Measurements from ENCODE around the gene ATP4B. TPM values are rescaled to one million over a fixed set of nuclear protein-coding genes. Genes with fewer than 3 reads are reported as not detected.
"Not testable (repeated sequence)": the region's sequence is repeated elsewhere in the genome, so short reads cannot be mapped to it uniquely, and the experiment has no call there.

The ATP4B gene
- total RNA-seq, 1 donor from 2014 or later = not detected

DNA sequence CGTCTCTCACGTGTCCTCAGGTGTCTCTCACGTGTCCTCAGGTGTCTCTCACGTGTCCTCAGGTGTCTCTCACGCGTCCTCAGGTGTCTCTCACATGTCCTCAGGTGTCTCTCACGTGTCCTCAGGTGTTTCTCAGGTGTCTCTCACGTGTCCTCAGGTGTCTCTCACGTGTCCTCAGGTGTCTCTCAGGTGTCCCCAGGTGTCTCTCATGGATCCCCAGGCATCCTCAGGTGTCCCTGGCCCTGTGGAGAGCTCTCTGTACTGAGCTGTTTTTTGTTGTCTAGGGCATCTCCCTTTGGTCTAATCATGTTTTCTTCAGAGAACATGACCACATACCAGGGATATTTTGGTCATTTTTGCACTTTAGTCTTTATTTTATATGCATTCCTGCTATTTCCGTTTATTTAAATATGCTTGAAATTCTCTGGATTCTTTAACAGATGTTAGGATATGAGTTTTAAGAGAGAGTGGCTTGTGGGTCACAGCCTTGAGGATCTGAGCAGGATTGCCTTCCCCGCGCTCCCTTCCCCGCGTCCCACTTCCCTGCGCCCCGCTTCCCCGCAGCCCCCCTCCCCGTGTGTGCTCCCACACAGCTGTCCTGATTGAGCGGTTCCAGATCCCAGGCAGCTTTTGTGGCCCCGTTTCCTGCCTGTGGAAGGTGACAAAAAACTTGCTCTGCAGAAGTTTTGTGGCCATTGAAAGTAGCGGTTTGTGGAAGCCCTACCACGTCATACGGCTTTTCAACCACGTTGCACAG, 31.9 kb downstream of the ATP4B start:
- intact Hi-C loops (cut with micrococcal nuclease) = no loop called here

DNA sequence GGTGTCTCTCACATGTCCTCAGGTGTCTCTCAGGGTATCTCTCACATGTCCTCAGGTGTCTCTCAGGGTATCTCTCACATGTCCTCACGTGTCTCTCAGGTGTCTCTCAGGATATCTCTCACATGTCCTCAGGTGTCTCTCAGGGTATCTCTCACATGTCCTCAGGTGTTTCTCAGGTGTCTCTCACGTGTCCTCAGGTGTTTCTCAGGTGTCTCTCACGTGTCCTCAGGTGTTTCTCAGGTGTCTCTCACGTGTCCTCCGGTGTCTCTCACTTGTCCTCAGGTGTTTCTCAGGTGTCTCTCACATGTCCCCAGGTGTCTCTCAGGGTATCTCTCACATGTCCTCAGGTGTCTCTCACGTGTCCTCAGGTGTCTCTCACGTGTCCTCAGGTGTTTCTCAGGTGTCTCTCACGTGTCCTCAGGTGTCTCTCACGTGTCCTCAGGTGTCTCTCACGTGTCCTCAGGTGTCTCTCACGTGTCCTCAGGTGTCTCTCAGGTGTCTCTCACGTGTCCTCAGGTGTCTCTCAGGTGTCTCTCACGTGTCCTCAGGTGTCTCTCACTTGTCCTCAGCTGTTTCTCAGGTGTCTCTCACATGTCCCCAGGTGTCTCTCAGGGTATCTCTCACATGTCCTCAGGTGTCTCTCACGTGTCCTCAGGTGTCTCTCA, 33.2 kb downstream of the ATP4B start:
- intact Hi-C loops (cut with micrococcal nuclease) = not testable (repeated sequence)

DNA sequence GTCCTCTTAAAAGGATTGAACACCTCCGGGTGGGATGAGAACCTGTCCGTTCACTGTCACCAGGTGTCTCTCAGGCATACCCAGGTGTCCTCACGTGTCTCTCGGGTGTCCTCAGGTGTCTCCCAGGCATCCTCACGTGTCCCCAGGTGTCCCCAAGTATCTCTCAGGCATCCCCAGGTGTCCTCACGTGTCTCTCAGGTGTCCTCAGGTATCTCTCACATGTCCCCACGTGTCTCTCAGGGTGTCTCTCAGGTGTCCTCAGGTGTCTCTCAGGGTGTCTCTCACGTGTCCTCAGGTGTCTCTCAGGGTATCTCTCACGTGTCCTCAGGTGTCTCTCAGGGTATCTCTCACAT, 33.8 kb downstream of the ATP4B start:
- intact Hi-C loops (cut with micrococcal nuclease) = no loop called here

DNA sequence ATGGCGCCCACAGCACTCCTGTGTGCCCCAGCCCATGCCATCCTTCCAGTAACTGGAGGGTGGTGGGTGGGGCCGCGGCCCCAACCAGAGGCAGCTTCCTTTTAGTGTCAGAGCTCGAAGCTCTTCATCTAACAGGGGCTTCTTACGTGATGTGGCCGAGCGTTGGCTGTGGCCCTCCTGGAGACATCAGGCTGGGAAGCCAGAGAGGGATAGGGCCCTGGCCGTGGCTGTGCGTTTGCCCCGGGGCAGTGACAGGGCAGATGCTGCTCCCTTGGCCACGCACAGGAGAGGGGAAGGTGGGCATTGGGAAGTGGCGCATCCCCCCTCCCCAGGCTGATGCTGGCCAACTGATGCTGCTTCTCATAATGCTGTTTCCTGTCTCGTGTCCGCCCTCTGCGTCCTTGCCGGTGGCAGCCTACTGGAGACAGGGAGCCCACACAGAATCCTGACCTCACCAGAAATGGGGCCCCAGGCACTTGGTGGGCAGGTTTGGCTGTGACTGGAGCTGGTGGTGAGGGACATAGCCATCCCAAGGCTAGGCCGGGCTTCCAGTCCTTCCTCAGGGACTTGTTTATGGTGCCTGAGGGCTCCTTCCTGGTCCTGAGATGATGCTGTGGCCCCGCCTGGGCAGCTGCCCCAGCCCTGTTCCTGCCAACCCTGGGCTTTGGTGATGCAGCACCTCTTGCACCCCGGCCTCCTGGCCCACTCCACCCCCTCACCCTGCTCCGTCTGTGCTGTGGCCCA, 34.3 kb downstream of the ATP4B start:
- intact Hi-C loops (cut with micrococcal nuclease) = no loop called here

DNA sequence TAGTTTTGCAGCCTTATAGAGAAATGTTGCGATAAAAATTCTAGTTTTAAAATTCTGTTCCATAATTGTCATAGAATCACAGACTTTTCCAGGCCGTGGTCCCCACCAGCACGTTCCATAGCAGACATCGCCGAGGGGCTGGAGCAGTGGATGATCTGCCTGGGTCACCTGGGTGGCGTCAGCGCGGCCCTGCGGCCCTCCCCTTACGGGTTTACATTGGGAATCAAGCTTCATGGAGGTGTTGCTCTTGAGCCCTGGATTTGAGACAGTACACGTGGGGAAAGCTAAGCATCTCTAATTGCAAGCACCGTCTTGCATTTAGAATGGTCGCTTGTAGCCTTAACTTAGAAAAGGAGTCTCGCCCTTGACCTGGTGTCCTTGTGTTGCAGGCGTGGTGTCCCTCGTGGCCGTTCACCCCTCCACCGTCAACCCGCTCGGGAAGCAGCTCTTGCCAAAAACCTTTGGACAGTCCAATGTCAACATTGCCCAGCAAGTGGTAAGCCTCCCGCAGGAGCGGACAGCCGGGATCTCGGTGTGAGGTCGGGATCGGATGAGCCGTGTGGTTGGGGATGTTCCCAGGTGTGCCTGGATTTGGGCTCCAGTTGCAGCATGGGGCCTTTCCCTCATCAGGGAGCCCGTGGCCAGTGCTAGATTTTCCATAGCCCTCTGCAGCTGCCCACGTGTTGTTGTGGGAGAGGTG, 35.1 kb downstream of the ATP4B start:
- intact Hi-C loops (cut with micrococcal nuclease) = no loop called here

DNA sequence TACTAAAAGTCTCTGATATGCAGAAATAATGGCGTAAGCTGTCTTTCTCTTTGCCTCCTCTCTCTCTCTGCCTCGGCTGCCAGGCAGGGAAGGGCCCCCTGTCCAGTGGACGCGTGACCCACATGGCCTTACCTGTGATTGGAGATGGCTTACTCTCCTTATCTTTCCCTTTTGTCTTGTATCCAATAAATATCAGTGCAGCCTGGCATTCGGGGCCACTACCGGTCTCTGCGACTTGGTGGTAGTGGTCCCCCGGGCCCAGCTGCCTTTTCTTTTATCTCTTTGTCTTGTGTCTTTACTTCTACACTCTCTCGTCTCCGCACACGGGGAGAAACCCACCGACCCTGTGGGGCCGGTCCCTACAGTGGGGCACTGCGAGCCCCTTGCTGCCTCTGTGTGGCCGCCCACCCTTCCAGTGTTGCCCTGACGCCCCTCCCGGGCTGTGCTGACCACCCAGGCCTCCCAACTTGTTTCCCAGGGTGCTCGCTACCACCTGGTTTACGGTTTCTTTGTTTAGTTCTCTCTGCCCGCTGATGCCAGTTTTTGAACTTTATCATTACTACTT, 35.9 kb downstream of the ATP4B start:
- intact Hi-C loops (cut with micrococcal nuclease) = not testable (repeated sequence)

DNA sequence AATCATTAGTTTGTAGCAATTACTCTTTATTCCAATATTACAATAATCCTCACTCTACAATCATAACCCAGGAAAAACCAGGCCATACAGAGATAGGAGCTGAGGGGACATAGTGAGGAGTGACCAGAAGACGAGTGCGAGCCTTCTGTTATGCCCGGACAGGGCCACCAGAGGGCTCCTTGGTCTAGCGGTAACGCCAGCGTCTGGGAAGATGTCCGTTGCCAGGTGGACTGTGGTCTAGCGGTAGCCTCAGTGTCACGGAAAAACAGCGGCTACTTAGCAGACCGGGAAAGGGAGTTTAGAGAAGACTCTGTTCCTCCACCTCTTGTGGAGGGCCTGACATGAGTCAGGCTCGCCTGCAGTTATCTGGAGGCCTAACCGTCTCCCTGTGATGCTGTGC, 36.5 kb downstream of the ATP4B start:
- intact Hi-C loops (cut with micrococcal nuclease) = not testable (repeated sequence)

DNA sequence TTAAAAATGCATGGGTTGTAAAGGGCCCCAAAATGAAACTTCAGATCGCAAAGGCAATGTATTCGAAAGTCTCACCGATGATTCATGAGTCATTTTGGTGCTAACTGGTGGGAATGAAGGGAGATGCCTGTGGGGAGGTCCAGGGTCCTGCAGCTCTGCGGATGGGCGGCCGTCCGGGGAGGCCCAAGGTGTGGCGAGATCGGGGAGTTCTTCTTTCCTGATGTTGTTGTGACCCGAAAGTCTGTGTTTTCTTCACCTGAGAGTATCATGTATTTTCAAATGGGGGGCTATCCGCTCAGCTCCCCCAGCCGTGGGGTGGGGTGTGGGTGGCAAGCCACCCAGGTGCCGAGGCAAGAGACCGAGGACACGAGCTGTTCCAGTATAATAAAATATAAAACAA, 37.0 kb downstream of the ATP4B start:
- intact Hi-C loops (cut with micrococcal nuclease) = no loop called here

DNA sequence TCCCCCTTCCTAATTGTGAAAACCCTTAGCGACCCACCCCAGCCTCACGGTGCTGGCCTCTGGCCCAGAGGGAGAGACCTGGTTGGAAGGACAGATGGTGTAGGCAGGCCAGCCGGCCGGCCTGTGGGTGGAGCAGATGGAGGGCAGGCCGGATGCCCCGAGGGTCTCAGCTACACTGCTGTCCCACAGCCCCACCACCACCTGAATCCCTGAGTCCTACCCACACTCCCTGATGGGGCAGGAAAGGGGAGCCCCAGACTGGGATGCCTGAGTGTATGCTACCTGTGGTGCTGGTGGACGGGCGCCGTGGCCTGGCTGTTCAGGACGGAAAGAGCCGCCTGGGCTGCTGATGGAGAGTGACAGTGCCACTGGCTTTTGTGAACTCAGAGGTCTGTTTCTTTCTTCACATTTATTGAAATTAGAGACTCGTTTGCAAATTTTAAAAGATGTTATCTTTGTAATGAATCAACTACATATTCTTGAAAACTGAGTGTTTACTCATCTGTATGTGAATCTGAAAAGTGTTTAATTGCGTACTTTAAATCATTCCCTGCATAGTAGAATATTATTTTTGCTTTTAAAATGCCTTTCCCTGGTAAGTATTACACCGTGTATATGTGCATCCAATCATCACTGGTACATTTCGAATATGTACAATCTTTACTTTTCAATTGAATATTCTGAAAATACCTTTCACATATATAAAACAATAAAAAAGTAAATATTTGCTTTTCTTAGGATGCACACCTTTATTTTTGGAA, 37.8 kb downstream of the ATP4B start:
- intact Hi-C loops (cut with micrococcal nuclease) = no loop called here

DNA sequence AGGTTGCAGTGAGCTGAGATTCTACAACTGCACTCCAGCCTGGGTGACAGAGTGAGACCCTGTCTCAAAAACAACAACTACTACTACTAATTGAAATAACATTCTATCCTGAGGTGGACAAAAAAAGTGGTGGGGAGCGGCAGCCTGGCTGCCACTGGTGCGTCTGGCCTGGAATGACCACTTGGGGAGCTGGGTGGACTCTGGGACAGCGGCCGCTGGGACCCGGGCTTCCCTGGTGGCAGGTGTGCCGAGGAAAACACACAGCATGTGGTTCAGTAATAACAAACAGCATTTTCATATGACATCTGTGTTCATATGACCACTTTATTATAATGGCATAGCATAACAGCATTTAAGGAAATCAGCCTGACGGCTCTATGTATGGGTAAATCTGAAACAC, 39.5 kb downstream of the ATP4B start:
- intact Hi-C loops (cut with micrococcal nuclease) = no loop called here

DNA sequence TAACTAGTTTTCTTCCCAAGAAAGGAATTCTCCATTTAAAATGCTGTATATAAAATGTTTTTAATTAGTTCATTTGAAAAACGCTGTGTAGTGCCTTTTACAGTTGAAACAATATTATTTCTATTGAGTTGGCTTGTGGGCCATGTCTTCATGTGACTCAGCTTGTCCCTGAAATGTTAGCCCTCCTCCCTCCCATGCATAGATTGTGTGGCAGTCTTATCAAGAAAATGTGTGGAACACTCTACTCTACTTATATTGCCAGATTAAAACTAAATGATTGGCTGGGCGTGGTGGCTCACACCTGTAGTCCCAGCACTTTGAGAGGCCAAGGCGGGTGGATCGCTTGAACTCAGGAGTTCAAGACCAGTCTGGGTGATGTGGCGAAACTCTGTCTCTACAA, 40.0 kb downstream of the ATP4B start:
- intact Hi-C loops (cut with micrococcal nuclease) = no loop called here

DNA sequence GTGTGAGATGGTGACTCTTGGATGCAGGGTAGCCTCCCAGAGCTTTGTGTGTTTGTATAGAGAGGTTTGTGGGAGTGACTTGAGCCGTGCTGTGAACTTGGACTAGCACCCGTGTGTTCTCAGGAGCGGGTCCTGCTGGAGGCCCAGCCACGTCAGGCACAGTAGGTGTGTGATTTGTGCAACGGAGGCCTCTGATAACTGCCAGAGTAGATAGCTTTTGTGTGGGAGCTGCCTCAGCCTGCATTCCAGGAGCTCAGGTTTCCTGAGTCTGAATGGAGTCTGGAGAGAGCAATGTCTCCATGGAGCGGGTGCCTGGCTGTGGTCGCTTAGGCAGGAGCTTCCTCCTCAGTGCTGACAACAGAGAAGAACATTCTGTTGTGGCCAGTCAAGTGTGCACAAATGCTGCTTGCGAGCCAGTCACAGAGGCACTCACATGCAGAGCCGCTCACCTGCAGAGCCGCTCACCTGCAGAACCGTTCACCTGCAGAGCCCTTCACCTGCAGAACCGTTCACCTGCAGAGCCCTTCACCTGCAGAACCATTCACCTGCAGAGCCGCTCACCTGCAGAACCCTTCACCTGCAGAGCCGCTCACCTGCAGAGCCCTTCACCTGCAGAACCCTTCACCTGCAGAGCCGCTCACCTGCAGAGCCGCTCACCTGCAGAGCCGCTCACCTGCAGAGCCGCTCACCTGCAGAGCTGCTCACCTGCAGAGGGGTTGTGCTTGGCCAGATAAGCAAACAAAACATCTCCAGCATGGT, 40.8 kb downstream of the ATP4B start:
- intact Hi-C loops (cut with micrococcal nuclease) = no loop called here

DNA sequence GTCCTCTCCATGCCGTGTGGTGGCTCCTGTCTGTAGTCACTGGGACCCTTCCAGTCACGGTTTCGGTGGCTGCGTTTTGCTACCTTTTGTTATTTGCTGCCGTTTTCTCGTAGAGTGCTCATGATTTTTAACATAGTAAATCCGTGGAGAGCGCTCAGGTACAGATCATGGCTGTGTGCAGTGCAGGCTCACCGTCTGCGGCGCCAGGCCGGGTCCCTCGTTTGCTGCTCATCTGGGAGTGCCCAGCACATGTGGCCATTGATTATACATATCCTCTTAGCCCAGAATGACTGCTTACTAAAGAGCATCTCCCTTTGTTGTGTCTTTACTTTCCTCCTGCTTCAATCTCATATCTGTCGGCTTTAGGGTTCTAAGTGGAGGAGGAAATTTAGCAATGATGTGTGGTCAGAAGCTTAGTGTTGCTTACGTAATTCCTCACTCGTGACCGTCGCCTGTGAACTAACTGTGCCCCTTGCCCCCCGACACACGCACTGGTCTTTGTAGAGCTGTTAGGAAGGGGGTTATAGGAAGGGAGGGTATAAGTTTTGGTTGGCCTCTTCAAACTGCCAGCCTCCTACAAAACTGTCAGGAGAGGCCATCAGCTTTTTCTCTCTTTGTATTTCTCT, 41.6 kb downstream of the ATP4B start:
- intact Hi-C loops (cut with micrococcal nuclease) = no loop called here

DNA sequence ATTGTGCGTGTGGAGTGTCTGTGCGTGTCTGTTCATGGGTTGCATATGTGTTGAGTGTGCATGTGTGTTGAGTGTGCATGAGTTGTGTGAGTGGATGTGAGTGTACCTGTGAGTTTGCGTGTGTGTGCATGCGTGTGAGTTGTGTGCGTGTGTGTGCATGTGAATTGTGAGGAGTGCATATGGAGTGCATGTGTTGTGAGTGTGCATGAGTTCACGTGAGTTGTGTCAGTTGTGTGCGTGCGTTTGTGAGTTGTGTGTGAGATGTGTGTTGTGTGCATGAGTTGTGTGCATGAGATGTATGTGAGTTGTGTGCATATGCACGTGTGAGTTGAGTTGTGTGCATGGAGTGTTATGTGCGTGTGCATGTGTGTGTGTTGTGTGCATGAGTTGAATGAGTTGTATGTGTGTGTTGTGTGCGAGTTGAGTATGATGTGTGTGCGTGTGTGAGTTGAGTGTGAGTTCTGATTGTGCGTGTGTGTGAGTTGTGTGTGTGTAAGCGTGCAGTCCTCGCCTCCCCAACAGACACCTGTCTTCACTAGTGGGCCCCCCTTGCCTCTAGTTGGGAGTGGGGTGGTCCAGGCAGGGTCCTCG, 44.1 kb downstream of the ATP4B start:
- intact Hi-C loops (cut with micrococcal nuclease) = no loop called here

DNA sequence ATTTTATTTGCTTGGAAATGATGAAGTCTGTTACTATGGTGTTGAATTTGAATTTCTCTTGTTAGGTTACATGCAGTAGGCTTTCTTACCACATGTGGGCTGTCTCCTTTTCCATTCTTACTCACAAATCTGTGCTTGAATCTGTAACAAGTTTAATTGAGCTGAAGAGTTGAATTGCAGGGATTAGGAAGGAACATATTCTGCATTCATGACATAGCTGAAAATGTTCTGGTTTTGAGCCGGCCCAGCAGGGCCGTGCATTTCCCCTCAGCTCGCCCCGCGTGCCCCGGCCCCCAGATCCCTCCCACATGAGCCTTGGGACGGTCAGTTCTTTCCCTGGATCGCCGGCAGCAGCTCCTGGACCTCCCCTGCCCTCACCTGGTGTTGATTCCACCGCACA, 45.4 kb downstream of the ATP4B start:
- intact Hi-C loops (cut with micrococcal nuclease) = no loop called here

DNA sequence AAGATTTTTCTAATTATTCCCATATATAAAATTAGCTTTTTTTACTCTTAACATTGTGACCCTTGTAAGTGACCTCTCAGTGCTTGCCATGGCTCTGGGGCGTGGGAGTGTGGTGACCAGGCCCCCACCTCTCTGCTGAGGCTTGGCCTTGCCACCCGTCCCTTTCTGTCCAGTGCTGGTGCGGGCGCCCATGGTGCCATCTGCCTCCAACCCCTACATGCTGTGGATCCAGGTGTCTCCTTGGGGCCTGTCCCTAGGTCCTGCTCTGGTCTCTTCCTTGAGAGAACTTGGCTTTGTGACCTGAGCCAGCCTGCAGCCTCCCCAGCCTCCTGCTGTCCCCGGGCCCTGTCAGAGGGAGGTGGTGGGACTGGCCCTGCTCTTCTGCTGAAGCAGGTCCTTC, 46.0 kb downstream of the ATP4B start:
- intact Hi-C loops (cut with micrococcal nuclease) = no loop called here

DNA sequence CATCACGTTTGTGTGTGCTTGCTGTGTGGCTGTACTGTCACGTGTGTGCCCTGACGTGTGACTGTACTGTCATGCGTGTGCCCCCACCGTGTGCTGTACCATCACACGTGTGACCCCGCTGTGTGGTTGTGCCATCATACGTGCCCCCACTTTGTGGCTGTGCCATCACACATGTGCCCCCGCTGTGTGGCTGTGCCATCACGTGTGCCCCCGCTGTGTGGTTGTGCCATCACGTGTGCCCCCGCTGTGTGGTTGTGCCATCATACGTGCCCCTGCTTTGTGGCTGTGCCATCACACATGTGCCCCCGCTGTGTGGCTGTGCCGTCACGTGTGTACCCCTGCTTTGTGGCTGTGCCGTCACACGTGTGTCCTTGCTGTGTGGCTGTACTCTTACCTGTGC, 47.7 kb downstream of the ATP4B start:
- intact Hi-C loops (cut with micrococcal nuclease) = no loop called here

DNA sequence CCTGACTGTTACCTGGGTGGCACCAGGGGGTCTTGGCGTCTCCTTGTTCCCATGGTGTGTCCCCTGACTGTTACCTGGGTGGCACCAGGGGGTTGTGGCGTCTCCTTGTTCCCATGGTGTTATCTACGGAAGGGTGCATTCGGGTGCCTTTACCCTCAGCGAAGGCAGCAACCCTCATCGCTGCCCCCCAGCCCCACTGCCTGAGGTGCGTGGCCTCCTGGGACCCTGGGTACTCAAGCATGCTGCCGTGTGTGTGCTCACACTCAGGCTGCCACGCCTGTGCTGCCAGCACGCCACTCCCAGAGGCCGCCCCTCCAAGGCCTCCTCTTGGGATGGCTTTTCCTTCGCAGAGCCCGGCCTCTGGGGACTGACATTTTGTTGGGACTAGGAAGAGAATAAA, 48.4 kb downstream of the ATP4B start:
- intact Hi-C loops (cut with micrococcal nuclease) = no loop called here

DNA sequence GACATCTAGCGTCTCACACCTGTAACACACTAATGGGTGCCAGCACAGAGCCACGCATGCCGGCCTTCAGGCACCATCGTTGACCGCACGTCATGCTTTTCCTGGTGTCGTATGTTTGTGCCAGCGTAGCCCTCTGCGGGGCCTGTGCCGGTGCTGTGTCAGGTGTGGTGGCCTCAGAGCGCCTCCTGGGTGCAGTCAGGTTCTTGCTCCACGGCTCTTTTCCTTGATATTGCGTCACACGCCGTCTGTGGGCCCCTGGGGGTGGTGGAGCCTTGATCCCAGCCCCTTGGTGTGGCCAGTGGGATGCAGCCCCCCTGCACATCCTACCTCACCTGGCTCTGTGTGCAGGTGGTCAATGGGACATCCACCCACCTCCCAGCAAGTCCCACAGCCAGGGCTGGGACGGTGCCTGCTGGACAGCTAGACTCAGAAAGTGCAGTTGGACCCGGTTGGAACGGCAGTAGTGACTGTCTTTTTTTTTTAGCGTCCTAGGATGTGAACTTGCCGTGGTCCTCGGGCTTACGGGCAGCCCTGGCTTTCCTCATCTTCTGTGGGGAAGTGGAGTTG, 48.9 kb downstream of the ATP4B start:
- intact Hi-C loops (cut with micrococcal nuclease) = no loop called here
